GM23338 (cell line): ENCODE data around the gene VSTM2B. TPM values are rescaled to one million over a fixed set of nuclear protein-coding genes. Genes with fewer than 3 reads are reported as not detected.

Experiments
- ATAC-seq: fragments of 200-7000 bp; cut with Tn5 transposase; 3 replicates; pipeline ENCODE4 v1.9.1; 2020
- DNase-seq: peaks from one replicate; pipeline ENCODE4 v3.0.0-alpha.2; 2015; ENCODE audit warnings: low spot score
- H2AFZ ChIP-seq: fragments of 200-600 bp; sonication (generic); 2 replicates; pipeline ENCODE4 v1.8.0; 2016; ENCODE audit warnings: antibody characterized with exemption, mild to moderate bottlenecking, moderate library complexity
- H3F3A ChIP-seq: fragments of 200-600 bp; sonication (generic); replicated peaks from 2 replicates; pipeline ENCODE4 v1.8.0; 2017; ENCODE audit warnings: antibody characterized with exemption, mixed run types, low read depth
- H3K27ac ChIP-seq: fragments of 200-600 bp; sonication (generic); 2 replicates; pipeline ENCODE4 v1.6.1; 2016; ENCODE audit warnings: low read depth
- H3K27me3 ChIP-seq: fragments of 200-600 bp; sonication (generic); 2 replicates; pipeline ENCODE4 v1.8.0; 2016; ENCODE audit warnings: mild to moderate bottlenecking, mixed run types, moderate library complexity; ENCODE audit not compliant: insufficient read depth
- H3K36me3 ChIP-seq: fragments of 200-600 bp; sonication (generic); 2 replicates; pipeline ENCODE4 v1.8.0; 2016; ENCODE audit warnings: mild to moderate bottlenecking; ENCODE audit not compliant: insufficient read depth
- H3K4me1 ChIP-seq: fragments of 200-600 bp; sonication (generic); 2 replicates; pipeline ENCODE4 v1.8.0; 2016; ENCODE audit warnings: mild to moderate bottlenecking, moderate library complexity; ENCODE audit not compliant: insufficient read depth
- H3K4me2 ChIP-seq: fragments of 200-600 bp; sonication (generic); 2 replicates; pipeline ENCODE4 v1.7.1; 2017; ENCODE audit warnings: mixed run types
- H3K4me3 ChIP-seq: fragments of 200-600 bp; sonication (generic); 2 replicates; pipeline ENCODE4 v1.6.1; 2016; ENCODE audit warnings: mixed run types
- H3K79me2 ChIP-seq: fragments of 200-600 bp; sonication (generic); replicated peaks from 2 replicates; pipeline ENCODE4 v1.8.0; 2017; ENCODE audit warnings: mild to moderate bottlenecking; ENCODE audit not compliant: insufficient read depth
- H3K9me2 ChIP-seq: fragments of 200-600 bp; sonication (generic); 2 replicates; pipeline ENCODE4 v1.8.0; 2017; ENCODE audit not compliant: insufficient read depth
- H4K20me1 ChIP-seq: fragments of 200-600 bp; sonication (generic); replicated peaks from 2 replicates; pipeline ENCODE4 v1.8.0; 2017; ENCODE audit warnings: mild to moderate bottlenecking; ENCODE audit not compliant: insufficient read depth
- H3K27ac Mint-ChIP-seq: 2 replicates; pipeline ENCODE4 v1.8.0; 2020; ENCODE audit warnings: inconsistent platforms, mild to moderate bottlenecking, moderate library complexity, mixed read lengths
- H3K27me3 Mint-ChIP-seq: 3 replicates; pipeline ENCODE4 v1.8.0; 2022; ENCODE audit warnings: low read depth, mild to moderate bottlenecking, moderate library complexity, mixed read lengths, inconsistent platforms; ENCODE audit not compliant: insufficient read depth, poor library complexity
- H3K36me3 Mint-ChIP-seq: 3 replicates; pipeline ENCODE4 v1.8.0; 2021; ENCODE audit warnings: low read depth, mild to moderate bottlenecking, inconsistent platforms, moderate library complexity, mixed read lengths
- H3K4me1 Mint-ChIP-seq: 3 replicates; pipeline ENCODE4 v1.8.0; 2020; ENCODE audit warnings: mild to moderate bottlenecking, inconsistent platforms, mixed read lengths
- H3K4me3 Mint-ChIP-seq: 3 replicates; pipeline ENCODE4 v1.8.0; 2021; ENCODE audit warnings: moderate library complexity, mild to moderate bottlenecking, inconsistent platforms, mixed read lengths
- H3K9me3 Mint-ChIP-seq: 3 replicates; pipeline ENCODE4 v1.8.0; 2020; ENCODE audit warnings: moderate library complexity, mild to moderate bottlenecking, inconsistent platforms, mixed read lengths
- CREB1 ChIP-seq: fragments of 250-450 bp; sonication (Bioruptor Pico); IDR thresholded peaks from 2 replicates; pipeline ENCODE4 v1.5.0; 2020; ENCODE audit warnings: low read depth, mild to moderate bottlenecking, moderate library complexity
- CTCF ChIP-seq, 2 experiments: fragments of 200-600 bp in 1 of 2; sonication (generic) in 1 of 2; conservative IDR thresholded peaks; 2 replicates each; pipeline versions ENCODE4 v1.5.1 to v1.6.1; 2016 to 2017; ENCODE audit warnings: antibody characterized with exemption in 2 of 2, low read depth in 2 of 2, mild to moderate bottlenecking in 2 of 2, moderate library complexity in 1 of 2
- ETS1 ChIP-seq: IDR thresholded peaks from 2 replicates; pipeline ENCODE4 v1.6.1; 2016; ENCODE audit warnings: antibody characterized with exemption
- EZH2 ChIP-seq: fragments of 200-600 bp; sonication (generic); IDR thresholded peaks from one replicate; pipeline ENCODE4 v1.8.0; 2017; ENCODE audit warnings: antibody characterized with exemption, mild to moderate bottlenecking, low read depth; ENCODE audit not compliant: unreplicated experiment
- EZH2phosphoT487 ChIP-seq: fragments of 200-600 bp; sonication (generic); IDR thresholded peaks from one replicate; pipeline ENCODE4 v1.8.1; 2018; ENCODE audit warnings: antibody characterized with exemption; ENCODE audit not compliant: unreplicated experiment
- JUNB ChIP-seq: IDR thresholded peaks from one replicate; pipeline ENCODE4 v1.6.1; 2016; ENCODE audit warnings: antibody characterized with exemption; ENCODE audit not compliant: unreplicated experiment
- NANOG ChIP-seq: IDR thresholded peaks from 2 replicates; pipeline ENCODE4 v1.6.1; 2016; ENCODE audit warnings: antibody characterized with exemption, borderline replicate concordance
- POLR2AphosphoS5 ChIP-seq: IDR thresholded peaks from 2 replicates; pipeline ENCODE4 v1.6.1; 2016; ENCODE audit warnings: antibody characterized with exemption, low read depth
- REST ChIP-seq: IDR thresholded peaks from one replicate; pipeline ENCODE4 v1.6.1; 2018; ENCODE audit warnings: antibody characterized with exemption; ENCODE audit not compliant: unreplicated experiment
- STAT1 ChIP-seq: IDR thresholded peaks from one replicate; pipeline ENCODE4 v1.6.1; 2016; ENCODE audit warnings: antibody characterized with exemption; ENCODE audit not compliant: unreplicated experiment
- ZNF114 ChIP-seq: fragments of 250-450 bp; sonication (Bioruptor Pico); IDR thresholded peaks from 2 replicates; pipeline ENCODE4 v1.5.0; 2020; ENCODE audit warnings: mild to moderate bottlenecking, moderate library complexity
- ZNF331 ChIP-seq: fragments of 250-450 bp; sonication (Bioruptor Pico); IDR thresholded peaks from 2 replicates; pipeline ENCODE4 v1.5.0; 2020; ENCODE audit warnings: low read depth, mild to moderate bottlenecking, moderate library complexity
- ZNF462 ChIP-seq: fragments of 250-450 bp; sonication (Bioruptor Pico); IDR thresholded peaks from 2 replicates; pipeline ENCODE4 v1.5.0; 2020; ENCODE audit warnings: mild to moderate bottlenecking, moderate library complexity
- polyA plus RNA-seq: library from polyadenylated mRNA; unstranded; fragments of >200 nt; fragmentation: Nextera tagmentation; extraction: Ambion mirVana; gene quantifications from 2 replicates; pipeline ENCODE4 v1.2.1, GENCODE V29; 2016
- total RNA-seq: library from RNA; depleted of rRNA; stranded (reverse); fragments of >200 nt; shearing (Covaris generic); gene quantifications from 2 replicates; pipeline ENCODE4 v1.2.3, GENCODE V29; 2014

VSTM2B gene
- total and polyA plus RNA-seq, 2 experiments from 2014 or later, result 1.2 to 1.8 TPM

- no peaks in the 10 kb centered on the region for H3K9me2 ChIP-seq
- H4K20me1 ChIP-seq, result no peaks in the 10 kb centered on the region
- no peaks in the 10 kb centered on the region for H3F3A ChIP-seq
- H3K27ac ChIP-seq, result no peak overlapping the region
- no peak overlapping the region for H3K4me2 ChIP-seq
- H3K4me3 ChIP-seq, result no peak overlapping the region
- no peaks in the 10 kb centered on the region for H3K4me1 ChIP-seq
- H3K27me3 ChIP-seq, result no peaks in the 10 kb centered on the region
- DNase-seq, result no peak
- peaks cover 4% of the 10 kb centered on the region; the same call in 2 of the 3 replicates for H3K36me3 Mint-ChIP-seq
- H3K79me2 ChIP-seq, result no peaks in the 10 kb centered on the region
- no peak overlapping the region for H3K4me3 Mint-ChIP-seq
- TF ChIP-seq POLR2AphosphoS5 (no peak), CTCF (conservative IDR thresholded peaks at IDR 0.05; ENCODE audit: low read depth in 2 of 2) (no peak), ZNF331 (no peak), ZNF462 (CRISPR knock-in tag) (no peak), ETS1 (no peak), JUNB (no peak), CREB1 (no peak), EZH2phosphoT487 (no peak), EZH2 (no peak), ZNF114 (CRISPR knock-in tag) (no peak), NANOG (no peak), STAT1 (no peak), REST (no peak)
- peaks cover 7% of the 10 kb centered on the region for H3K27me3 Mint-ChIP-seq
- ATAC-seq, result no peak
- H3K4me1 Mint-ChIP-seq, result peaks cover 6% of the 10 kb centered on the region
- no peaks in the 10 kb centered on the region for H3K36me3 ChIP-seq
- H3K27ac Mint-ChIP-seq, result no peak overlapping the region
- peaks cover 20% of the 10 kb centered on the region for H3K9me3 Mint-ChIP-seq
- no peak overlapping the region for H2AFZ ChIP-seq
Observed at GRCh38 chr19:29480507-29480906, 45.3 kb upstream of the VSTM2B start.
